Neural cell (in vitro differentiated cells): ENCODE results near the gene HCN1. TPM values are rescaled to one million over a fixed set of nuclear protein-coding genes. Genes with fewer than 3 reads are reported as not detected.

Experiments
- H2AFZ ChIP-seq: fragments of 200-600, 300-800 bp; sonication (generic), shearing (Covaris generic); 2 replicates; pipeline ENCODE4 v1.6.0; 2014; ENCODE audit warnings: low read depth, mild to moderate bottlenecking, antibody characterized with exemption, low read length, moderate library complexity
- H3F3A ChIP-seq: fragments of 200-600 bp; shearing (Covaris generic); 2 replicates; pipeline ENCODE4 v1.6.1; 2016; ENCODE audit warnings: mild to moderate bottlenecking, moderate library complexity, mixed read lengths, antibody characterized with exemption, low read length; ENCODE audit not compliant: insufficient read depth, poor library complexity, severe bottlenecking
- H3K27ac ChIP-seq: fragments of 200-600, 300-800 bp; sonication (generic), shearing (Covaris generic); 2 replicates; pipeline ENCODE4 v1.5.1; 2014; ENCODE audit warnings: mild to moderate bottlenecking, low read length, moderate library complexity
- H3K27me3 ChIP-seq: fragments of 300-800, 200-600 bp; sonication (generic), shearing (Covaris generic); 2 replicates; pipeline ENCODE4 v1.6.0; 2014; ENCODE audit warnings: mild to moderate bottlenecking, low read depth, low read length, moderate library complexity; ENCODE audit not compliant: insufficient read depth
- H3K36me3 ChIP-seq: fragments of 300-800, 200-600 bp; sonication (generic), shearing (Covaris generic); 2 replicates; pipeline ENCODE4 v1.5.1; 2014; ENCODE audit warnings: mild to moderate bottlenecking, antibody characterized with exemption, low read length, moderate library complexity; ENCODE audit not compliant: insufficient read depth
- H3K4me2 ChIP-seq: fragments of 300-800, 200-600 bp; sonication (generic), shearing (Covaris generic); 2 replicates; pipeline ENCODE4 v1.6.0; 2014; ENCODE audit warnings: mild to moderate bottlenecking, low read length
- H3K4me3 ChIP-seq: fragments of 300-800, 200-600 bp; sonication (generic), shearing (Covaris generic); 2 replicates; pipeline ENCODE4 v1.5.1; 2014; ENCODE audit warnings: mild to moderate bottlenecking, low read length, moderate library complexity
- H3K79me2 ChIP-seq: fragments of 200-600 bp; shearing (Covaris generic); replicated peaks from 2 replicates; pipeline ENCODE4 v1.6.0; 2014; ENCODE audit warnings: mild to moderate bottlenecking, low read length, moderate library complexity; ENCODE audit not compliant: insufficient read depth
- H3K9ac ChIP-seq: fragments of 300-800, 200-600 bp; sonication (generic), shearing (Covaris generic); 2 replicates; pipeline ENCODE4 v1.6.1; 2016; ENCODE audit warnings: mild to moderate bottlenecking, low read length, mixed read lengths
- H3K9me2 ChIP-seq: fragments of 200-600 bp; shearing (Covaris generic); 2 replicates; pipeline ENCODE4 v1.6.1; 2016; ENCODE audit warnings: mild to moderate bottlenecking, low read length, mixed read lengths; ENCODE audit not compliant: insufficient read depth
- H3K9me3 ChIP-seq: fragments of 200-600, 300-800 bp; sonication (generic), shearing (Covaris generic); 2 replicates; pipeline ENCODE4 v1.6.1; 2016; ENCODE audit warnings: mild to moderate bottlenecking, mixed run types, low read length, moderate library complexity, mixed read lengths
- H4K20me1 ChIP-seq: fragments of 200-600 bp; shearing (Covaris generic); 2 replicates; pipeline ENCODE4 v1.6.1; 2016; ENCODE audit warnings: mild to moderate bottlenecking, mixed run types; ENCODE audit not compliant: insufficient read depth
- EP300 ChIP-seq: fragments of 450-650 bp; conservative IDR thresholded peaks from 2 replicates; pipeline ENCODE4 v1.6.1; 2014; ENCODE audit warnings: antibody characterized with exemption, mild to moderate bottlenecking, moderate library complexity; ENCODE audit not compliant: poor library complexity, severe bottlenecking
- EZH2 ChIP-seq: fragments of 200-600, 300-800 bp; shearing (Covaris generic), sonication (generic); IDR thresholded peaks from 2 replicates; pipeline ENCODE4 v1.6.1; 2014; ENCODE audit warnings: antibody characterized with exemption, low read length, borderline replicate concordance, mild to moderate bottlenecking; ENCODE audit not compliant: insufficient read depth, poor library complexity, severe bottlenecking
- MXI1 ChIP-seq: fragments of 450-650 bp; conservative IDR thresholded peaks from 2 replicates; pipeline ENCODE4 v1.6.1; 2014; ENCODE audit warnings: antibody characterized with exemption, mild to moderate bottlenecking; ENCODE audit not compliant: poor library complexity, severe bottlenecking
- POLR2AphosphoS5 ChIP-seq: IDR thresholded peaks from 2 replicates; pipeline ENCODE4 v1.6.1; 2012
- RAD21 ChIP-seq: fragments of 450-650 bp; conservative IDR thresholded peaks from 2 replicates; pipeline ENCODE4 v1.6.1; 2014; ENCODE audit warnings: antibody characterized with exemption, mild to moderate bottlenecking, moderate library complexity
- SMC3 ChIP-seq: fragments of 450-650 bp; conservative IDR thresholded peaks from 2 replicates; pipeline ENCODE4 v1.6.1; 2014; ENCODE audit warnings: antibody characterized with exemption, mild to moderate bottlenecking, moderate library complexity; ENCODE audit not compliant: poor library complexity
- TAF1 ChIP-seq: IDR thresholded peaks from 2 replicates; pipeline ENCODE4 v1.6.1; 2012; ENCODE audit warnings: low read depth
- polyA plus RNA-seq: library from polyadenylated mRNA; depleted of rRNA; stranded (reverse); fragments of >200 nt; gene quantifications from 2 replicates; pipeline ENCODE4 v1.2.3, GENCODE V29; 2014
- TF ChIP-seq, protein P1 (sequence below): IDR thresholded peaks from 2 replicates; pipeline ENCODE4 v1.6.1; 2012; ENCODE audit warnings: borderline replicate concordance
- TF ChIP-seq, protein P2 (sequence below): fragments of 450-650 bp; IDR thresholded peaks from 2 replicates; pipeline ENCODE4 v1.5.1; 2014; ENCODE audit warnings: antibody characterized with exemption, mild to moderate bottlenecking, moderate library complexity; ENCODE audit not compliant: poor library complexity, severe bottlenecking

Gene HCN1
- polyA plus RNA-seq, 1 donor from 2014 or later: 1.4 TPM

GRCh38 chr5:45542421-45542820 is 153.8 kb downstream of the HCN1 start:
- Histone ChIP-seq H3K27ac (no peak overlapping the region), H3K27me3 (no peaks in the 10 kb centered on the region), H3K4me2 (no peak overlapping the region), H2AFZ (no peak overlapping the region), H3K79me2 (no peaks in the 10 kb centered on the region), H4K20me1 (no peaks in the 10 kb centered on the region), H3K9me3 (no peaks in the 10 kb centered on the region), H3K36me3 (no peaks in the 10 kb centered on the region), H3F3A (no peaks in the 10 kb centered on the region), H3K9ac (no peak overlapping the region), H3K9me2 (no peaks in the 10 kb centered on the region), H3K4me3 (no peak overlapping the region)
- TF ChIP-seq EZH2 (no peak), RAD21 (no peak), TAF1 (no peak), MXI1 (no peak), EP300 (no peak), POLR2AphosphoS5 (no peak), SMC3 (no peak)
- TF ChIP-seq, protein P1, sequence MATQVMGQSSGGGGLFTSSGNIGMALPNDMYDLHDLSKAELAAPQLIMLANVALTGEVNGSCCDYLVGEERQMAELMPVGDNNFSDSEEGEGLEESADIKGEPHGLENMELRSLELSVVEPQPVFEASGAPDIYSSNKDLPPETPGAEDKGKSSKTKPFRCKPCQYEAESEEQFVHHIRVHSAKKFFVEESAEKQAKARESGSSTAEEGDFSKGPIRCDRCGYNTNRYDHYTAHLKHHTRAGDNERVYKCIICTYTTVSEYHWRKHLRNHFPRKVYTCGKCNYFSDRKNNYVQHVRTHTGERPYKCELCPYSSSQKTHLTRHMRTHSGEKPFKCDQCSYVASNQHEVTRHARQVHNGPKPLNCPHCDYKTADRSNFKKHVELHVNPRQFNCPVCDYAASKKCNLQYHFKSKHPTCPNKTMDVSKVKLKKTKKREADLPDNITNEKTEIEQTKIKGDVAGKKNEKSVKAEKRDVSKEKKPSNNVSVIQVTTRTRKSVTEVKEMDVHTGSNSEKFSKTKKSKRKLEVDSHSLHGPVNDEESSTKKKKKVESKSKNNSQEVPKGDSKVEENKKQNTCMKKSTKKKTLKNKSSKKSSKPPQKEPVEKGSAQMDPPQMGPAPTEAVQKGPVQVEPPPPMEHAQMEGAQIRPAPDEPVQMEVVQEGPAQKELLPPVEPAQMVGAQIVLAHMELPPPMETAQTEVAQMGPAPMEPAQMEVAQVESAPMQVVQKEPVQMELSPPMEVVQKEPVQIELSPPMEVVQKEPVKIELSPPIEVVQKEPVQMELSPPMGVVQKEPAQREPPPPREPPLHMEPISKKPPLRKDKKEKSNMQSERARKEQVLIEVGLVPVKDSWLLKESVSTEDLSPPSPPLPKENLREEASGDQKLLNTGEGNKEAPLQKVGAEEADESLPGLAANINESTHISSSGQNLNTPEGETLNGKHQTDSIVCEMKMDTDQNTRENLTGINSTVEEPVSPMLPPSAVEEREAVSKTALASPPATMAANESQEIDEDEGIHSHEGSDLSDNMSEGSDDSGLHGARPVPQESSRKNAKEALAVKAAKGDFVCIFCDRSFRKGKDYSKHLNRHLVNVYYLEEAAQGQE: no peak
- TF ChIP-seq, protein P2, sequence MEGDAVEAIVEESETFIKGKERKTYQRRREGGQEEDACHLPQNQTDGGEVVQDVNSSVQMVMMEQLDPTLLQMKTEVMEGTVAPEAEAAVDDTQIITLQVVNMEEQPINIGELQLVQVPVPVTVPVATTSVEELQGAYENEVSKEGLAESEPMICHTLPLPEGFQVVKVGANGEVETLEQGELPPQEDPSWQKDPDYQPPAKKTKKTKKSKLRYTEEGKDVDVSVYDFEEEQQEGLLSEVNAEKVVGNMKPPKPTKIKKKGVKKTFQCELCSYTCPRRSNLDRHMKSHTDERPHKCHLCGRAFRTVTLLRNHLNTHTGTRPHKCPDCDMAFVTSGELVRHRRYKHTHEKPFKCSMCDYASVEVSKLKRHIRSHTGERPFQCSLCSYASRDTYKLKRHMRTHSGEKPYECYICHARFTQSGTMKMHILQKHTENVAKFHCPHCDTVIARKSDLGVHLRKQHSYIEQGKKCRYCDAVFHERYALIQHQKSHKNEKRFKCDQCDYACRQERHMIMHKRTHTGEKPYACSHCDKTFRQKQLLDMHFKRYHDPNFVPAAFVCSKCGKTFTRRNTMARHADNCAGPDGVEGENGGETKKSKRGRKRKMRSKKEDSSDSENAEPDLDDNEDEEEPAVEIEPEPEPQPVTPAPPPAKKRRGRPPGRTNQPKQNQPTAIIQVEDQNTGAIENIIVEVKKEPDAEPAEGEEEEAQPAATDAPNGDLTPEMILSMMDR: no peak

DNA sequence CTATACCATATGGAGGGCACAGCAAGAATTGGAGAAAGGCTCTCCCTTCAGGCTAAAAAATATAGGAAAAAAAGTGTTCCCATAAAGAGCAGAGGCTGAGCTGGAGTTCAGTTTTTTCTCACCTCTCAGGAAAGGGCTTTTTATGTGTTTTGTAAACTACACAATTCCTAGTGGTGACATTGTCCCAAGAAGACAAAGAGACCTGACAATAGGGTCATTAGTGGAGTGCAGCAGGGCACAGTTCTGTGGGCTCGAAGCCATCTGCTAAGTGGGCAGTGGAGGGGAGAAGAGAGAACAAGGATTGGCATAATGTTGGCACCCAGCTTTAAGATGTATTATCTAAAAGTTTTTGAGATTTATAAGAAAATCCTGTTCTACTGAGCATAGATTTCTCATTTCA is 162.5 kb downstream of the HCN1 start:
- Histone ChIP-seq H3K9me3 (no peaks in the 10 kb centered on the region), H3F3A (peaks cover 12% of the 10 kb centered on the region), H3K36me3 (no peaks in the 10 kb centered on the region), H3K79me2 (no peaks in the 10 kb centered on the region), H4K20me1 (no peaks in the 10 kb centered on the region), H3K9ac (peak overlapping the region; percentile 57), H3K27ac (peak overlapping the region; percentile 95), H3K9me2 (no peaks in the 10 kb centered on the region), H3K4me2 (no peak overlapping the region), H3K27me3 (no peaks in the 10 kb centered on the region), H3K4me3 (peak overlapping the region; percentile 26), H2AFZ (no peak overlapping the region)
- TF ChIP-seq TAF1 (no peak), MXI1 (no peak), EP300 (no peak), POLR2AphosphoS5 (no peak), EZH2 (no peak), RAD21 (no peak), SMC3 (no peak)
- TF ChIP-seq, protein P1: no peak
- TF ChIP-seq, protein P2: no peak
